Suppressor macrophage treated with lipopolysaccharide for 1 hour (primary cell): ENCODE results near the gene ESR2.
A peak's percentile ranks its signal among the peaks of the same experiment; 100 is the strongest.
"Not testable (repeated sequence)": the region's sequence is repeated elsewhere in the genome, so short reads cannot be mapped to it uniquely, and the experiment has no call there.

Experiments
- DNase-seq, 3 donors: peaks; one replicate each; pipeline ENCODE4 v3.0.0-alpha.2; 2020 to 2022

ESR2 gene

DNA sequence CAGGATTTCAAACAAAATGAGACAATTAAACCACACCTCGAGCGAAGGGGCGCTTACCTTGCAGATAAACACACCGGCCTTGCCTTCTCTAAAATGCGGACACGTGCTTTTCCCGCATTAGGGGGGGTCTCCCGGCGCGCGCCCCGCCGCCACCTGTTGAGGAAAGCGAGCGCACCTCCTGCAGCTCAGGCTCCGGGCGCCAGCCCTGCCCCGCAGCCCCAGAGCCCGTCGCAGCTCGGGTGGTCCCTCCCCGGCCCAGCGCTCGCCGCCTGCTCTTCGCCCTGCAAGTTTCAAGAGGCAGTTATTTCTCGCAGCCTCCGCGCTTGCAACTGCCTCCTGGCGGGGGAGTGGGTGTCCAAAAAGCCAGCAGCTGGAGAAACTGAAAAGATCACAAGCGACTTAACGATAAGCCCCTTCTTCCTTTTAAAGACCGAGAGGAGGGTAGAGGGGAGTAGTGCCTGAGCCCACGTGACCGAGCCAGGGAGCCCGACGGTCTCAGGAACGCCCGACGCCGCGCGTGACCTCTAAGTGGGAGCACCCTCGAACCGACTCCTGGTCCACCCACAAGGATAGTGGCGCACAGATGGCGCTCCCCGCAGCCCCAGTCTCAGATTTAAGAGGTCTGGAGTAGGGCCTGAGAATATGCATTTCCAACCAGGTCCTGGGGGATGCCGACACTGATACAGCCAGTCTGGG is at the start of gene ESR2:
ESR2 (minus strand) TSS at position 396 of the 696 bp plus-strand sequence. CDS start 11,386 bp downstream, outside the sequence.
- peak in 2 of 3 donors; percentile 11 to 17 for DNase-seq

DNA sequence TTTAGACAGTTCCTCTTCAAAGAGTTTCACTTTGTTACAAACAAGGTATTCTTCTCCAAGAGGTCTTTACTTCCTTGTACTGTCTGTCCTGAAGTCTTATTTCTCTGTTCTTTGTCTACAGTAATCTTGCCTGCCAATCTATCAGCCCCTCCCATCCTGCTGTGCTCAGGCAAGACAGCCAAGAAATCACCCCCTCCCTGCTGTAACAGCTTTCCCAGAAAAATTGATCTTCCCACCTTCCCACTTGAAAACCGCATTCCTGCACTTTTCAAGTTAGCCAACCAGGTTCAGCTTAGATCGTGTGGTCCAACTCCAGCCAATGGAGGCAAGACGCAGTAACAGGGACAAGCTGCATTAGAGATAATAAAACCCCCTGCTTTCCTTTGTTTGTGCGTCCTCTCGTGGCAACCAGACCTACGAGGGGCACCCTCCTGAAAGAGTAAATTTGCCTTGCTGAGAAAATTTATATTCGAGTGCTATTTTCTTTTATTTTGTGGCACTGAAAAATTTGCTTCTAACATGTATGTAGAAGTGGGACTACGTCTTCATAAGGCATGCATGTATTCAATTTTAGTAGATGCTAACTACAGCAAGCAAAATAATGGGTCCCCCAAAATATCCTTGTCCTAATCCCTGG is 46.5 kb upstream of the ESR2 start:
- no peak for DNase-seq

DNA sequence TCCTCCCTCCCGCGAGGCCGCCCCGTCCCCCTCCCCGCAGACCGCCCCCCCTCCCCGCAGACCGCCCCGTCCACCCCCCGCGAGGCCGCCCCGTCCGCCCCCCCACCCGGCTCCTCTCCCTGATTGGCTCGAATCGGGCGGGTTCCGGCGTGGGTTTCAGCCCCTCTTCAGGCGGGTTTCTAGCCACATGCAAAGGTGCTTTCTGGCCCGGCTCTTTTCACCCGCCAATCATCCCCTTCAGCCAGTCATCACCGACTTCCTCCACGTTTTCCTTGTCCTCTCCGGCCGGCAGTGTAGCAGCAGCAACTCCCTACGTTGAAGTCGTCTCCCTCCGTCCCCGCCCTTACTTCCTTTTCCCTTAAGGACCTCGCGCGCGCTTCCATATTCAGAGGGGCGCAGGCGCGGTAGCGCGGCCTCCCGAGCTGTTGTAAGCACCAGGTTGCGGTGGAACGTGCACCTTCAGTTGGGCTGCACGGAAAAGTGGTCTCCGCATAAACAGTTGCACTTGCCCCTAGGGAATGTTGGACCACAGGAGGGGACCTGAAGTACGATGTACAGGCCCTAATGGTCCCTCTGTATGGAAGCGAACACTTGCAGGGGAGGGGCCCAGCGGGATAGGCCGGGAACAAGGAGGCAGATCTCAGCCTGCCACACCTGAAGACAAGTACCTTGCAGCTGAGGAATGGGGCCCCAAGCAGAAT is 44.6 kb upstream of the ESR2 start:
- peak; percentile 91 to 94 (median 92) for DNase-seq

DNA sequence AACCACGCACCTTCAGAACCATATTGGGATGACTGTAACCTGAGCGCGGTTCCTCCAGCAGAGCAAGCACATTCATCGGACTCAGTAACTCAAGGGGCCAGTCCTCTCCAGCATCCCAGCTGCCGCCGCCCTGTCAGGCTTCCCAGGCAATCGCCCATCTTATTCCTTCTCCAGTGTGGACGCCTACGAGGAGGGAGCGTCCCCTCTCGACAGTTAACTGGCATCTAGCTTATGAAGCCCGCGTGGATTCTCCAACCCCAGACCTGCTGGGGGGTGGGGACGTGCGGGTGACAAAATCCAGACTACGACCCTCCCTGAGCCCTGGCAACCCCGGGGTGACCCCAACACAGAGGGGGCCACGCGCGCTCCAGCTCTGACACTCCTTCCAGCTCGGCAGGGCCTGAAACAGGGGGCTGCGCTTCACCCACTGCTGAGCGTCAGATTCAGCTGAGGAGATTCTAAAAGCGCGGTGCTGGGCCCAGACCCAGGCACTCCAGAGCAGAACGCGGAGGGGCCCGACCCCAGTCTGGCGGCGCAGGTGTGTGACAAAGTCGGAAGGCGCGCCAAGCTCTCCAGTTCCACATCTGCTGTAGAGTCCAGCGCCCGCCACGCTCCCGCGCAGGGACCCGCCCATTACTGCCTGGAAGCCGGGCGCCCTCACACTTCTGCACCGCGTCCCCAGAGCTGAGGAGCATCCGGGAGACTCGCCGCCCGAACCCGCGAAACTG is 43.9 kb upstream of the ESR2 start:
- peak; percentile 22 to 65 (median 40) for DNase-seq

DNA sequence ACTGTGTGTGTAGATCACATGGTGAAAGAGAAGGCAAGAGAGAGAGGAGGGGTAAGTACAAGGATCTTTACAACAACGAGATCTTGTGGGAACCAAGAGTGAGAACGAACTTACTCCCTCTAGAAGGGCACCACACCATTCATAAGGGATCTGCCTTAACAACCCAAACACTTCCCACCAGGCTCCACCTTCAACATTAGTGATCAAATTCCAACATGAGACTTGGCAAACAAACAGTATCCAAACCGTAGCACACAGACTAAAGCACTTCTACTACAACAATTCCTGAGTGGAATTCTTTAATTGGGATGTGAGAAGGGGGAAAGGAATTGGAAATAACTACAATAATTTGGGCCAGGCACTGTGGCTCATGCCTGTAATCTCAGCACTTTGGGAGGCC is 35.0 kb upstream of the ESR2 start:
- no peak for DNase-seq

DNA sequence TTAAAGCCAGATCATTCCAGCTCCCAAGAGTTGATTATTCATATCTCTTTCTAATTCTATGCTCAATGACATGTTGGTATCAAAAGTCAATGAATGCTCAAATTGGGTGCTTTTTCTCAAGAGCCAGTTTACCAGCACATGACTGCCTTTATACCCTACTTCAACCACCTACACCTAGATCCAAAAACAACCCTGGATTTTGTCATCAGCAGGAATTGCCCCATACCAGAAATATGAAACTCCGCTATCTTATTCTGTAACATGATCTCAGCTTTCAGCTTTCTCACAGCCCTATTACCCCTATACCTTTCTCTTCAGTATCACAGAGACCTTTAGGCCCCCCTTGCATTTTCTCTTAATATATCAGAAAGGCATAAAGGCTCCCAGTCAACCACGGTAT is 32.3 kb upstream of the ESR2 start:
- no peak for DNase-seq

DNA sequence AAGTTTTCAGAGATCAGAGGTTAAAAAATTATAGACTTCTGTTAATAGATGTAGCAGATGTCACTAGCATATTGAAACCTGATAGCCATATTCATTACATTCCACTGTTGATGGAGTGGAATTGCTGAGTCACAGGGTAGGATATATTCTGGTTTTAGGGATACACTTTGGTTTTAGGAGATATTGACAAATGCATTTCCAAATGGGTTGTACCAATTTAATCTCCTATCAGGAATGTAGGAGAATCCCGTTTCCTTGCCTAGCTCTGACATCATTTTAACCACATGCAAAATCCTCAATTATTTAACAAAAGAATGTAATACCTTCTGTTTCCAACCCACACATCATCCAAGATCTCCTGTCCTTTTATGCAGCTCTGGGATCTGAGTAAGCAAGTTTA is 30.7 kb upstream of the ESR2 start:
- no peak for DNase-seq

DNA sequence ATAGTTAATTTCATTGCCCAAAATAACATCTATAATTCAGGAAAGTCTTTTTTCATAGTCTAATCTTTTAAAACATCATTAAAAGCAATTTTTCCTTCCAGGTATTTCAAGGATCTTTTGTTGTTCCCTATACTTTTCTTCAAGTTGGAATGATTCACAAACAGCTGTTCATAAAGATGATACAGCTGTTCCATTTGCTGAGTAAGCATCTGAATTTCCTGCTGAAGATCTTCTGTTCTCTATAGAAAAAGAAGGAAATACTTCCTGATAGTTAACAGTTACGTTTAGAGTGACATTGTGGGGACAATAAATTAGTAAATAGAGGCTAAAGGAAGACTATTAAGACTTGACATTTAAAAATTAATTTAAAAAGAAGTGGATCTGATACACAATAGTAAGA is 30.3 kb upstream of the ESR2 start:
- DNase-seq: peak in 2 of 3 donors; percentile 22 to 34

DNA sequence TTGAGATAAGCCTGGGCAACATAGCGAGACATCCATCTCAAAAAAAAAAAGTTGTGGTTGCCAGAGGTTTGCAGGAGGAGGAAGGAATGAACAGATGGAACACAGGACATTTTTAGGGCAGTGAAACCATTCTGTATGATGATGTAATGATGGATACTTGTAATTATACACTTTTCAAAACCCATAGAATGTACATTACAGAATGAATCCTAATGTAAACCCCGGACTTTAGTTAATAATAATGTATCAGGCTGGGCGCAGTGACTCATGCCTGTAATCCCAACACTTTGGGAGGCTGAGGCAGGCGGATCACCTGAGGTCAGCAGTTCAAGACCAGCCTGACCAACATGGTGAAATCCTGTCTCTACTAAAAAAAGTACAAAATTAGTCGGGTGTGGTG is 26.2 kb upstream of the ESR2 start:
- DNase-seq: not testable (repeated sequence)

DNA sequence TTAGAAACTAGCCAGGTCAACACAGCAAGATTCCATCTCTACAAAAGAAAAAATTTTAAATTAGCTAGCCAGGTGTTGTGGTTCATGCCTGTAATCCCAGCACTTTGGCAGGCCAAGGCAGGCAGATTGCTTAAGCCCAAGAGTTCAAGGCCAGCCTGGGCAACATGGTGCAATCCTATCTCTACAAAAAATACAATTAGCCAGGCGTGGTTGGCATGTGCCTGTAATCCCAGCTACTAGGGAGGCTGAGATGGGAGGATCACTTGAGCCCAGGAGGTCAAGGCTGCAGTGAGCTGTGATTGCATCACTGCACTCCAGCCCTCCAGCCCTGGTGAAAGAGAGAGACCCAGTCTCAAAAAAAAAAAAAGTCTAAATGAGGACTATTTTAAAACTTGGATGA is 24.5 kb upstream of the ESR2 start:
- not testable (repeated sequence) for DNase-seq

DNA sequence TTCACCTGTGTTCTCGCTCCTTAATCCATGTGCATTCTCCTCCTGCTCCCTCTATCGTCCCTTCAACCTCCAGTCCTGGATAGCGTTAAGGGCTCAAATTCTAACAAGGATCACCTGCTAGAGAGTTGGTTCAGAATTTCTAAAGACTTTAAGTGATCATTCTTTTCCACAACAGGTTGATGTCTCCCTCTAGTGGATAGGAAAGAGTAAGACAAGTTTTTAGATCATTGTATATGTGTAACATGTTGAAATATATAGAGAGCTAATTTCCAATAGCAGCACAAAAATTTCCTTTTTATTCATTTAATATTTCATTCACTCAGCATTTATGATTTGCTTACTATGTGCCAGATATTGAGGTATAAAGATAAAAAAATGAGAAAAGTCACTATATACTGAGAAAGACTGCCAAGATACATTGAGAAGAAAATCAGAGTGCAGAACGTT is 9.3 kb upstream of the ESR2 start:
- peak; percentile 38 to 78 (median 74) for DNase-seq

DNA sequence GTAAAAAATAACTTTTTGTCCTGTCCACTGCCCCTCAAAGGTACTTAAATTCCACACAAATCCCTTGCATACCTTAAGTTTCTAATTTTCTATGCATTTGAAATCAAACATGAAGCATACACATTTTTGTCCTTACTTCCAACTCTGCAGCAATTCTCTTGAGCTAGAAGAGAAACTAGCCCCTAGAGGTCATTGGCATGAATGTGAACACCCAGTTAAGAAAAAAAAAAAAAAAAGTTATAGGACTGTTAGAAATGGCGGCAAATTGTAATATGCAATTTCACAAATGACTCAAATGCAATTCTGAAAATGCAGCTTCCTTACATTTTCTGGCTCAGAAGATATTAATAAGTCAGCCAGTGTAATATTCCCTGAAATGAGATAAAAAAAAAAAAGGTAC is 4.6 kb upstream of the ESR2 start:
- no peak for DNase-seq

DNA sequence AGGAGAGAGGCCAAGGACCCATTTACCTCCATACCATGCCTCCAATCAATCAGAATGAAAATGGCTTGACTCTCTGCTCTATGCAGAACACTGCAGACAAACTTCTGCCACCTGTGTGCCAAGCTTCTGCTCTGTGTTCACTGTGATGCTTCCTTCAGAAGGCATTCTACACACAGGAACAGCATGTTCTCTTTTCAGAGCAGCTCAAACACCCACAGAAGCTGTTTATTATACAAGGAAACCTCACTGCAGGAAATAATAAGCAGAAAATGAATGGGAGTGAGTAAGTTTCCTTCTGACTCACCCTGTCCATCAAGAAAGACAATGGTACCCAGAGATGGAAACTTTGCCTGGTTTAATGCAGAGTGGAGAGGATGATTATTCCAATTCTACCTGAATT is 2.4 kb upstream of the ESR2 start:
- DNase-seq: no peak

DNA sequence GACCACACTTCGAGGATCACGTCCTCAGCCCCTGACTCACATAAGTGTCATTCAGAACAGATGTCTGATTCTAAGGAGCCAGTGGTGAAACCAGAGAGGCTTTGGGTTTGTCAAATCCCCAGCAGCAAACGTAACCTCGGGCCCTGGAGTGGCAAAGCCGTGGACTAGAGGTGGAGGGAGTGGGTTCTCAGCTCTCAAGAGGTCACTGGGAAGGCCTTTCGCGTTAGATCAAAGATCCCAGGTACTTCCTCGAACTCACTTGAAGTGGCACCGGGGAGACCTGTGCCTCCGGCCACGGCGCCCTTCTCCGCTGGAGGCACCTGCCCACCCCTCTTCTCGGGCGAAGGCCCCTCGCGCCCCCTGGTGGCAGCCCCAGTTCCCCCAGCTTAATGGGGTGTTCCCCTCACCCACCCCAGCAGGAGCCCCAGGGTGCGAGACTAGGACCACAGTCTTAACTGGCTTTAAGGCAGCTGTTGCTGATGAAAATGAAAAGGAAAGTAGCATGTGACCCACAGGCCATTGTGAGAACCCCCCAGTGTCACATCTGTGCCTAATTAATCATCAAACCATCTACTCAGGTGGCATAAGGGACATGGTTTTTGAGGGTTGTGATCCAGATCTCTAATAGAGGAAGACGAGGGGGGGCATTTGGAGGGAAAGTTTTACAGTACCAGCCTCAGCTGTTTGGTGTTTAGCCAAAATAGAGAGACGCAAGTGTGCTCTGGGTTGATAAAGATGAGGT is 672 bp upstream of the ESR2 start:
- DNase-seq: peak; percentile 49 to 84 (median 52)

DNA sequence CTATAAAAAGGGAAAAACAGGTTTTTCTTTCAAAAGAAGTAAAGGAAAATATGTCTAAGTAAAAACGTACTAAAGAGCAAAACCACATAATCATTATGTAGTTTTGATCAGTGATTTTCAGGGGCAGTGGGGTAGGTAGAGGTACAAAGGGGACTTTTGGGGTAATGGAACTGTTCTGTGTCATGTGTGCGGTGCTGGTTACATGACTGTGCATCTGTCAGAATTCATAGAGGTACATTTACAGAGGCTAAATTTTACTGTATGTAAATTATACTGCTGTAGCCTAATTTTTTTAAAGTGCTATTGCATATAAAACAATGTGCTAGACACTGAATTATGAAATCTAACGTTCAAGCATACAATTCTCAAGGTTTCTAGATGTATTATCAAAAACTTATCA is 2.0 kb downstream of the ESR2 start:
- DNase-seq: no peak

DNA sequence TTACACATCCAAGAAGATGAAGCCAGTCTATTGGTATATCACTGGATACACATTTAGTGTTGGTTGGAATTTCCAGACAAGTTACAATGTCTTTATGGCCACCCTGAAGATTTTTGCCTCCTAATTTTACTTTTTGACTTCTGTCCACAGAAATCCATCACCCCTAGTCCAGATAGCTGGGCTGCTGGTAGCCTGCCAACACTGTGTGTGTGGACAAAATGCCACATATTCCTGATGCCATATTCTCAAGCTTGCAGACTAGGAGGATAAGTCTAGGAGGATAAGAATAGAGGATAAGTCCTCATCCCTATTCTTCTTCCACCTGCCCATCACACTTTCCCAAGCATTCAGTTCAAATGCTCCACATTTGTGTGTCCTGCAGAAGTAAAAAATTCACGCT is 4.6 kb downstream of the ESR2 start:
- no peak for DNase-seq

DNA sequence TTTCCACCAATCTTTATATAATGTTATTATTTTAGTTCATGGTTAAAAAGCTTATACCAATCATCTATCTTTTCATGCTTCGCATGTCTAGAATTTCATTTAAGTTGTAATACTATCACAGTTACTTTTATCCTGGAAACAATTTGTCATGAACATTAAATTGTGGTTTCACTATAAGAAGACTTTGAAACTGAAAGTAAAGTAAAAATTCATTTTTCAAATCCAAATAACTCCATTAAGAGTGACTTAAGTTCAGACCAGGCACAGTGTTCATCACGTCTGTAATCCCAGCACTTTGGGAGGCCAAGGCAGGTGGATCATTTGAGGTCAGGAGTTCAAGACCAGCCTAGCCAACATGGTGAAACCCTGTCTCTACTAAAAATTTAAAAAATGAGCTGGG is 12.4 kb downstream of the ESR2 start:
- no peak for DNase-seq

DNA sequence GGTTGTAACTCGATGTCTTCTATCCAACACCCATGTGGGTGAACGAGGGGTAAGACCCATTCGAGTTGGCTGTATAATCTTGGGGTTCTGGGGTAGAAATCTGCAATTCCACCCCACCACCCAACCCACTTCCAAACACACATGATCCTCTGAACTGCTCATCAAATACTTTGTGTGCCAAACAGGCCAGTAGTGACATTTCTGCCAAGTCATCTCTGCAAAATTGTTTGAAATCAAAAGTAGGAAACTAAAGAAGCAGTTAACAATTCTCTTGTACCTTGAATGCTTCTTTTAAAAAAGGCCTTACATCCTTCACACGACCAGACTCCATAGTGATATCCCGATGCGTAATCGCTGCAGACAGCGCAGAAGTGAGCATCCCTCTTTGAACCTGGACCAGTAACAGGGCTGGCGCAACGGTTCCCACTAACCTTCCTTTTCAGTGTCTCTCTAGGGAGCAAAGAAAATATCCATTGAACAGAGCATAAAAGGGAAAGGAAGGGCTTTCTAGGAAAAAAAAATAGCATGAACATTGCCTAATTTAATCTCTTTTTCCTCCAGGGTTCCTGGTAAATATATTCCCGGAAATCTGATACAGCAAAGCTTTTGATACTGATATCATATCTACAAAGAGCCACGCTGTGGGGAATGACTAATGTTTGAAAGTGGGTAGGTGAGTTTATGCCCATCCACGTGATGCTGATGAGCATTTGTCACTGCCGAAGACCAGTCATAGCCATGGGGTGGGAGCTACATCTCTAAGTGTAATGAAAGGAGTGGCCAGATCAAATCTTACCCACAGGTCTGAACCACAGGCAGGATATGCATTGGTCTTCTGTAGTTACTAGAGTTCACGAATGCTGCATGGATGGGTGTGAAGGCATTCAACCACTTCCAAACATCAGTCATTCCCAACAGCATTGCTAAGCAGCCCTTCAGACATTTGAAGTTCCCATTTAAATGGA is 14.2 kb downstream of the ESR2 start:
- no peak for DNase-seq

DNA sequence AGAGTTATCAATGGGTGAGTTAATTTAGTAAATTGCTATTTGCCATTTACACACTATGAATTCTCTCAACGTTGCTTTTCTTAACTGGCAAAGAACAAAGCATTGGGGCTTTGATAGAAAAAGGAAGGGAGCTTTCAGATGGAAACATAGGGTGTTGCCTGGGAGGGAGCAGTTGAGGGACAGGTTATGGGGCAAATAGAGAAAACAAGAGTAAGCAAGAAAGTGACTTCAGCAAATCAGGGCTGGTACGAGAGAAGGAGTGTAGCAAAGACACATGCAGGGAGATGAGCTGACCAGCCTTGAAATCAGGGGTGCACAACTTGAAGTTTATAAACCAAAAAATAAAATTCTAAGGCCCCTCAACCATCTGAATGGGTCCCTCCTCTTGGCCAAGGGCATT is 15.7 kb downstream of the ESR2 start:
- no peak for DNase-seq

DNA sequence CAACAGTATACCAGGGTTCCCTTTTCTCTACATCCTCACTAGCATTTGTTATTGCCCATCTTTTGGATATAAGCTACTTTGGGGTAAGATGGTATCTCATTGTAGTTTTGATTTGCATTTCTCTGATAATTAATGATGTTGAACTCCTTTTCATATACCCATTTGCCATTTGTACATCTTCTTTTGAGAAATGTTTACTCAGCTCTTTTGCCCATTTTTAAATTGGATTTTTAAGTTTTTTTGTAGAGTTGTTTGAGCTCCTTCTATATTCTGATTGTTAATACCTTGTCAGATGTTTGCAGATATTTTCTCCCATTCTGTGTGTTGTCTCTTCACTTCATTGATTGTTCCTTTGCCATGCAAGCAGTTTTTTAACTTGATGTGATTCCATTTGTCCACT is 22.2 kb downstream of the ESR2 start:
- DNase-seq: no peak

DNA sequence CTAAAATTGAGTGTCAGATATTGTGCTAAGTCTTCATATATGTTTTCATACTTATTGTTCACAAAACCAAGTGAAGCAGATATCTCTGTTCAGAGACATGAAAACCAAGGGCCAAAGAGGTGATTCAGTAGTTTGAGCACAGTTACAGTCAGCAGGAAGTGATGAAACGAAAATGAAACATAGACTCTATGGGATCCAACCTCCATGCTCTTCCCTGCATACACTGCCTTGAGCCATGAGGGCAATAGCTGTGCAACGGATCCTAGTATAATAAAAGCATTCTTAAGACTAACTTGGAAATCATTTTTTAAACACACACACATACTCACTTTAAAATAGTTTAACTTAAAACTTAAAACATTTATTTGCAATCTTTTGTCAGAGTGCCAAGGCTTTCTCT is 27.9 kb downstream of the ESR2 start:
- DNase-seq: peak; percentile 1 to 35 (median 24)
